ENCODE measurements around the gene ZNF609.

GRCh38 chr15:64583983-64584382 lies 123.6 kb downstream of the ZNF609 start:
- no peak for TF ChIP-seq POLR2AphosphoS5 (IDR thresholded peaks at IDR 0.05; ENCODE audit: insufficient read depth in 1 of 2, low read depth in 1 of 2)
- TF ChIP-seq CTCF (IDR thresholded peaks at IDR 0.05): no peak
